ENCODE measurements around the gene THSD4.

The THSD4 gene

GRCh38 chr15:71791975-71792374 lies 676.7 kb downstream of the THSD4 start:
- H3K9me3 ChIP-seq (ENCODE audit: insufficient read depth, low read depth, low read length) = no peaks in the 10 kb centered on the region
- H3K79me2 ChIP-seq (ENCODE audit: insufficient read depth, low read length) = no peaks in the 10 kb centered on the region
- no peak for TF ChIP-seq CTCF (conservative IDR thresholded peaks at IDR 0.05; ENCODE audit: low read length)
- TF ChIP-seq EZH2phosphoT487 (IDR thresholded peaks at IDR 0.05; ENCODE audit: borderline replicate concordance) = no peak
- no peaks in the 10 kb centered on the region for H4K20me1 ChIP-seq (ENCODE audit: insufficient read depth, low read length, poor library complexity, severe bottlenecking)
- H3K9ac ChIP-seq (ENCODE audit: low read depth, low read length, poor library complexity, severe bottlenecking) = no peak overlapping the region
- H3K9me2 ChIP-seq (replicated peaks; ENCODE audit: low read depth, low read length) = no peaks in the 10 kb centered on the region
- H3K27me3 ChIP-seq (ENCODE audit: insufficient read depth, low read length, poor library complexity, severe bottlenecking) = no peaks in the 10 kb centered on the region
- peaks cover 6% of the 10 kb centered on the region for H3K4me1 ChIP-seq (ENCODE audit: insufficient read depth, low read length, poor library complexity, severe bottlenecking)
- H2AFZ ChIP-seq (ENCODE audit: low read length) = no peak overlapping the region
- no peaks in the 10 kb centered on the region for H3F3A ChIP-seq (ENCODE audit: low read depth)
- no peak overlapping the region for H3K4me3 ChIP-seq (ENCODE audit: low read length, poor library complexity, severe bottlenecking)
- no peak overlapping the region for H3K4me2 ChIP-seq (ENCODE audit: low read depth, low read length, poor library complexity, severe bottlenecking)
- no peaks in the 10 kb centered on the region for H3K36me3 ChIP-seq (ENCODE audit: insufficient read depth, low read length)

GRCh38 chr15:71792521-71792920 lies 677.2 kb downstream of the THSD4 start:
- Histone ChIP-seq H3K9me3 (ENCODE audit: insufficient read depth, low read depth, low read length) (no peaks in the 10 kb centered on the region), H3F3A (ENCODE audit: low read depth) (no peaks in the 10 kb centered on the region), H3K4me3 (ENCODE audit: low read length, poor library complexity, severe bottlenecking) (no peak overlapping the region), H3K4me2 (ENCODE audit: low read depth, low read length, poor library complexity, severe bottlenecking) (no peak overlapping the region), H2AFZ (ENCODE audit: low read length) (no peak overlapping the region), H3K9ac (ENCODE audit: low read depth, low read length, poor library complexity, severe bottlenecking) (no peak overlapping the region), H3K27me3 (ENCODE audit: insufficient read depth, low read length, poor library complexity, severe bottlenecking) (no peaks in the 10 kb centered on the region), H4K20me1 (ENCODE audit: insufficient read depth, low read length, poor library complexity, severe bottlenecking) (no peaks in the 10 kb centered on the region), H3K4me1 (ENCODE audit: insufficient read depth, low read length, poor library complexity, severe bottlenecking) (peaks cover 6% of the 10 kb centered on the region), H3K79me2 (ENCODE audit: insufficient read depth, low read length) (no peaks in the 10 kb centered on the region), H3K36me3 (ENCODE audit: insufficient read depth, low read length) (no peaks in the 10 kb centered on the region), H3K9me2 (replicated peaks; ENCODE audit: low read depth, low read length) (no peaks in the 10 kb centered on the region)
- TF ChIP-seq EZH2phosphoT487 (IDR thresholded peaks at IDR 0.05; ENCODE audit: borderline replicate concordance) (no peak), CTCF (conservative IDR thresholded peaks at IDR 0.05; ENCODE audit: low read length) (no peak)

GRCh38 chr15:71798641-71799040 lies 683.4 kb downstream of the THSD4 start:
- H3K79me2 ChIP-seq (ENCODE audit: insufficient read depth, low read length) = no peaks in the 10 kb centered on the region
- no peak overlapping the region for H3K9ac ChIP-seq (ENCODE audit: low read depth, low read length, poor library complexity, severe bottlenecking)
- H3K4me1 ChIP-seq (ENCODE audit: insufficient read depth, low read length, poor library complexity, severe bottlenecking) = no peaks in the 10 kb centered on the region
- no peak for TF ChIP-seq EZH2phosphoT487 (IDR thresholded peaks at IDR 0.05; ENCODE audit: borderline replicate concordance)
- no peak for TF ChIP-seq CTCF (conservative IDR thresholded peaks at IDR 0.05; ENCODE audit: low read length)
- H3K9me2 ChIP-seq (replicated peaks; ENCODE audit: low read depth, low read length) = no peaks in the 10 kb centered on the region
- H2AFZ ChIP-seq (ENCODE audit: low read length) = no peak overlapping the region
- H3K36me3 ChIP-seq (ENCODE audit: insufficient read depth, low read length) = no peaks in the 10 kb centered on the region
- no peaks in the 10 kb centered on the region for H3K27me3 ChIP-seq (ENCODE audit: insufficient read depth, low read length, poor library complexity, severe bottlenecking)
- H3F3A ChIP-seq (ENCODE audit: low read depth) = no peaks in the 10 kb centered on the region
- H3K4me2 ChIP-seq (ENCODE audit: low read depth, low read length, poor library complexity, severe bottlenecking) = no peak overlapping the region
- no peak overlapping the region for H3K4me3 ChIP-seq (ENCODE audit: low read length, poor library complexity, severe bottlenecking)
- no peaks in the 10 kb centered on the region for H4K20me1 ChIP-seq (ENCODE audit: insufficient read depth, low read length, poor library complexity, severe bottlenecking)
- no peaks in the 10 kb centered on the region for H3K9me3 ChIP-seq (ENCODE audit: insufficient read depth, low read depth, low read length)

Data from Loucy (cell line).